ENCODE results near the gene DIP2B.
A peak's percentile ranks its signal among the peaks of the same experiment; 100 is the strongest.

The DIP2B gene

DNA sequence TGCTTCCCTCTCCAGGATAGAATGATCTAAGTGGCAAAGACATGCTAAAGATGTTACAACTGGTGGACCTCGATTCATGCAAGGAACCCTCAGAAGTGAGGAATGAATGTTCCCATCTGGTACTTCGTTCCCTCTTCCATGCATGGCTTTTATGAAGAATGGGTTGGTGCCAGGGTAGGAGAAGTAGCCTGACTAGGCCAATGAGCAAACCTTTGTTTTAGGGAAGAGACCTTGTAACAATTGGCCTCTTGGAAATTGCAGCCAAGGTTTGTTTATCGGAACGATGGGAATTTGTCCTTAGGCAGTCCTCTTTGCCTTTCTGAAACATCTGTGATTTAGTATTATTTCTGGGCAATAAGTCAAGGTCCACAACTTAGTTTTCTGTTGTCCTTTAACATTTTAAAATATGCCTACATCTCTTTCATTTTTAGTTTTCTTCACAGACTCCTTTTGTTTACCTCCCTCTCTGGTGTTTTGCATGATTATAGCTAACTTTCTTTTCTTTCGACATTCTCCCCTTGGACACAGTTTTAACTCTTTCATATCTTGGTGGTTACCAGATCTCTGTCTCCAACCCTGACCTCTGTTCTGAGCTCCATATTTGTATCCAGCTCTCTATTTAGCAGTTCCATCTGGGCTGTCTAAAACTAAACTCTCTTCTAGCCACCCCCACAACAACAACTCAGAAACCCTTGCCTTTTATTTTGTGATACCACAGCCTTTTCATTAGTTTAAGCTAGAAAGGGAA is 70.0 kb downstream of the DIP2B start:
- DNase-seq (ENCODE audit: low read depth in 1 of 2, low spot score in 1 of 2): no peak

DNA sequence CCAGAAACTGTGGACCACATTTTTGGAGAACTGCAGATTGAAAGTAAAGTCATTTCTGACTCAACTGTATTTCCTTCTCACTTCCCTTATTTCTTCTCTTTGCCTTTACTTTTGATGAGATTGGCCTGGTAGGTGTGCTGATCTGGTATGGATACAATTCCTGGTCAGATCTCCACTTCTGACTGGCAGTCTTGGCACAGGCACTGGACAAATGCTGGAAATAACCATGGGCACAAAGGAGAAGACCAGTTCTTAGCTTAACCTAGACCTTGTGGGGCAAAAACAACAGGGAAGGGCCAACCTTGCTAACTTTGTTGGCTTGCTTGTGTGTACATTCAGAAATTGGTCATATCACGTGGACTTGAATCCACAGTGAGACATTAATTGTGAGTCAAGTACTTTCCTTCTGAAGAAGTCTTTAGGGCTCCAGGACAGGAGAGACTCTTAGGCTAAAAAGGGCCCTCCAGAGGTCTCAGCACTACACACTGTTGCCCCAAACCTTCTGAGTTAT is 75.0 kb downstream of the DIP2B start:
- DNase-seq (ENCODE audit: low read depth in 1 of 2, low spot score in 1 of 2): no peak

DNA sequence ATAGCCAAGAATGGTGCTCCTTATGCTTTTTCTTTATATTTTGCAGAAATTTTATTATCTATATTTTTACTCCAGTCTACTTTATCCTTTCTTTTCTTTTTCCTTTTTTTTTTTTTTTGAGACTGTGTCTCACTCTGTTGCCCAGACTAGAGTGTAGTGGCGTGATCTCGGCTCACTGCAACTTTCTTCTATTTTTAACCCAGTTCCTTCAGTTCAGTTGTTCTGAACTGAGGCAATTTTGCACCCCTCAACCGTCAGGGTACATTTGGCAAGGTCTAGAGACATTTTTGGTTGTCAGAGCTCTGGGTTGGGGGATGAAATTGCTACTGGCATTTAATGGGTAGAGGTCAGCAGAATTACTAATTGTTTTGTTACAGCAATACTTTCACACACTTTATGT is 75.7 kb downstream of the DIP2B start:
- no peak for DNase-seq (ENCODE audit: low read depth in 1 of 2, low spot score in 1 of 2)

DNA sequence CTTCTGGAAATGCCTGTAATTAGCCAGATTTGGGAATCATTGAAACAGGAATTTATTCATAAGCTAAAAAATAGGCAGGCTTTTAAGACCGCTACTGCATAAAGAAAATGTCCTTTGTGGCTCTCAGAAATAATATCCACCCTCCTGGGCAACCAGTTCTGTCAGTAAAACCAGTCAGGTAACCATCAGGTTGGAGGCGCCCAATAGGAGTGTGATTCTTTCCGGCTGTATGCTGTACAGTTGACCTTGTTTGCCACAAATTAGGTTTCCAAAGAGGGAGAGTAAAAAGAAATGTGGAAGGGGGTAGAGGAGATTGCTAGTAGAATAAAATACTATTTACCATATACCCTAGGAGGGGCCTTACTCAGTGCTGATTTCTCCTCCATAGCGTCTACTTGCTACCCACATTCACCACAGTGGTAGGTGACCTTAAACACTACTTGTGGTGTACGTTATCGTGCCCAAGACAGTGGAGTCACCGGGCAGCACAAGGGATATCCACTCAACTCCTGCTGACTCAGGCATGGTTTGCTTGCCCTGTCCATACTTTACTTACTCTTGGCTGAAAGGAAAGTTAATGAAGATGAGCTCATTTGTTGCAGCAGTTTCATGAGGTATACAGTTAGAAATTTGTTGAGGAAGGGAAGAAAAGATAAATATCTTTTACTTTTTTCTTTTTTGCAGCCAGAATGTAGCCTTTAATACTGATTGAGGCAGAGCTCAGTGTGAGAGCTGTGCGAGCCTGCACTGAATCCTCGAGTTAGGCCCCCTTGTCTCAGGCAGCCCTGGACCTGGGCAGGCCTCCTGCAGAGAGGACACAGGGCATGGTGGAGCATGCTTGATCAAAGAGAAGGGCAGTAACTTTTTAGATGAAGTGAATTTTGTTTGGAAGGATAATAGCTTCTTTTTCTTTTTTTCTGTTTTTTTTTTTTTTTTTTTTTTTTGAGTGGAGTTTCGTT is 76.7 kb downstream of the DIP2B start:
- DNase-seq (ENCODE audit: low read depth in 1 of 2, low spot score in 1 of 2): no peak

DNA sequence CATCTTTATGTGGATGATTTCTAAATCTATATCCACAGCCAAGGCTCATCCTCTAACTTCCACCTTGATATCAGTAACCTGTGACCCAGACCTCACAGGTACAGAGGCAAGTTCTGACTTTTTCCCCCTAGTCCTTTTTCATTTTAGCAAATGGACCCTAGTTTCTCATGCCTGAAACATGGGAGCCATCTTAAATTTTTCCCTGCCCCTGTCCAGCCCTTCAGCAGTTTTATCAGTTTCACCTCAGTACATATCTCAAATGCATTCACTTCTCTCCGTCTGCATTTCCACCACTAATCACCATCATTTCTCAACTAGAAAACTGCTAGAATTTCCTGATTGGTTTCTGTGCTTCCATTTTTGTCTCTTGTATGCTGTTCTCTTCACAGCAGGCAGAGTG is 79.3 kb downstream of the DIP2B start:
- no peak for DNase-seq (ENCODE audit: low read depth in 1 of 2, low spot score in 1 of 2)

DNA sequence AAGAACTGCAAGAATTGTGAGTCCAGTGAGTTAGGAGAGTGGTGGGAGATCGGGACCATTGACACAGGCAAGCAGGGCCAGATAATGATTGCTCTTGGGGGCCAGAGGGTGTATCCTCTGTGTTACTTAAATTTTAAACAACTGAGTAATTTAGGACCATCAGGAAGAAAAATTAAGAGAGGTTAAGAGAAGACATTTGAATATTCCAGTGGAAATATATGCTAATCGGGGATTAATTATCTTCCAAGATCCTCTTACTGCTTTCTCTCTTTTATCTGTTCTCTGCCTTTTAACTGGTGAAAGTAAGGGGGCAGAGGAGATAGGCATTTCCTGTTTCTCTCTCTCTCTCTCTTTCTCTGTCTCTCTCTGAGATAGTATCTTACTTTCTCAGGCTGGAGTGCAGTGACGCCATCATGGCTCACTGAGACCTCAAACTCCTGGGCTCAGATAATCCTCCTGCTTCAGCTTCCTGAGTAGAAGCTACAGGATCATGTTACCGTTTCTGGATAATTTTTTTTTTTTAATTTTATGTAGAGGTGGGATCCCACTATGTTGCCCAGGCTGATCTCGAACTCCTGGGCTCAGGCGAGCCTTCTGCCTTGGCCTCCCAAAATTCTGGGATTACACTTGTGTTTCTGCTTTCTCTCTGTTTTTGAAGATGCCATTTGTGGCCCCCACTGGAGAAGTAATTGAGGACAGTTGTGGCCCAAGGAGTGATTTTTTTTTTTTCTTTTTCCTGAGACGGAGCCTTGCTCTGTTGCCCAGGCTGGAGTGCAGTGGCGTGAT is 85.1 kb downstream of the DIP2B start:
- no peak for DNase-seq (ENCODE audit: low read depth in 1 of 2, low spot score in 1 of 2)

DNA sequence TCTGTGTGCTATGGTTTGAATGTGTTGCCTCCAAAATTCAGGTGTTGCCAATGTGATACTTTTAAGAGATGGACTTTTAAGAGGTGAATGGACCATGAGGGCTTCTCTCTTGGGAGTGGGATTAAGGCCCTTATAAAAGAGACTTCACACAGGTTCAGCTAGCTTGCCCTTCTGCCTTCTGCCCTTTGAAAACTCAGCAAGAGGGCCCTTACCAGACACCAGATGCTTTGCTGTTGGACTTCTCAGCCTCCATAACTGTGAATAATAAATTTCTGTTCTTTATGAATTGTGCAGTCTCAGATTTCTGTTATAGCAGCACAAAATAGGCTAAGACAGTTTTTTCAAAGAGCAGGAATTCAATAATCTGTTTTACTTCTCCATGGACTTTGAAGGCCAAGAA is 86.1 kb downstream of the DIP2B start:
- no peak for DNase-seq (ENCODE audit: low read depth in 1 of 2, low spot score in 1 of 2)

DNA sequence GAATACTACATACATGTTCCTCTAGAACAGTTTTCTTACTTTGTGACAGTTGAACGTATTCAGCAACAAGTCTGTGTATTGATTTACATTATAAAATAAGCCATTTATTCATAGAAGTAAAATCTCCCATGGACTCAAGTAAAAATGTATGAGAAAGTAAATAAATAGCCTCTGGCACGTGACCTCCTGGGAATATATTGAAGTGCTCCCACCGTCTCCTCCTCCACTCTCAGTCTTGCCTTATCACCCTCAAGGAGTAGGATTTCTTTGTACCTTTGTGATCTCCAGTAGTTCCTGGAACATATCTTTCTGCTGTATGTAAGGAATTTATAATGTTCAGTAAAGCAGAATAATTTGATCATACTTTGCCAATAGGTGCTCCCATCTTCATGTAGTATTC is 90.9 kb downstream of the DIP2B start:
- DNase-seq (ENCODE audit: low read depth in 1 of 2, low spot score in 1 of 2): no peak

DNA sequence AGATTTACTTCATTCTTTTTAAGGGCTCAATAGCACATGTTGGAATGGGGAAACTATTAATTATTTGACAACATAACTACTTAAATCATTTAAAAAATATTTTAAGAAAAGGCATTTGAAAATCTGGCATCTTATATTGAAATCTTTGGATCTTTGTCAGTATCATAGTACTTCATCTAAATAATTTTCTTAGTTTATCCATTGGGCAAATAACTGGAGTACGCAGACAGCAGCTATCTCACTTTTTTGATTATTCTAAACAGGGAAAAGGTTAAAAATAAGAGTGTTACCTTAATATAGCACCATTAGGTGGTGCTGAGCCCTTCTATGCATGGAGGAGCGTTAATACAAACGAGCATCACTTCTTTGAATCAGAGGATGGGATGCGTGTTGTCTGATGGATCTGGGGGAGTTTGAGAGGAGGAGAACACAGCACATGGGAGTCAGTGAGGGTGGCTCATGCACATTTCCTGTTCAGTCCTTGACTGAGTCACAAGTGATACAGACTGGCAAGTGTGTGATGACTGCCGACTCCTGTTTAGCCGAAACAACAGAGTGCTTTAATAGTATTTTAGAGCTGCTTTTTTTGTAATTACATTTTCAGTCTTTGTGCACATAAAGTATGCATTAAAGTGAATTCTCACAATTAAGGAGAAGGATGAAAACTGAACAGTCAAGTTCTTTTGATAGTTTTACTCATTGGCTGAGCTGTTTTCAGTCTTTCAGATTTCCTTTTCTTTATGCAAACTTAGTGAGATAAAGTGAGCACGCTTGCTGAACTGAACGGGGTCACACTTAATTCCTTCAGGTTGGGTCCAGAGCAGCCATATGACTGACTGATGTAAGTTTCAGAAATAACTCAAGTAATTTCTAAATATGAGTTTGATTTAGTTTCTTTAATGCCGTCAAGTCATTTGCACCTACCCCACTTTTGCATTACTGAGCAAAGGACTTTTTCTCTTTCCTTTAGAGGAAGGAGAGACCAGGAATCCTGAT is 92.7 kb downstream of the DIP2B start:
- DNase-seq (ENCODE audit: low read depth in 1 of 2, low spot score in 1 of 2): peak; percentile 5 to 23

DNA sequence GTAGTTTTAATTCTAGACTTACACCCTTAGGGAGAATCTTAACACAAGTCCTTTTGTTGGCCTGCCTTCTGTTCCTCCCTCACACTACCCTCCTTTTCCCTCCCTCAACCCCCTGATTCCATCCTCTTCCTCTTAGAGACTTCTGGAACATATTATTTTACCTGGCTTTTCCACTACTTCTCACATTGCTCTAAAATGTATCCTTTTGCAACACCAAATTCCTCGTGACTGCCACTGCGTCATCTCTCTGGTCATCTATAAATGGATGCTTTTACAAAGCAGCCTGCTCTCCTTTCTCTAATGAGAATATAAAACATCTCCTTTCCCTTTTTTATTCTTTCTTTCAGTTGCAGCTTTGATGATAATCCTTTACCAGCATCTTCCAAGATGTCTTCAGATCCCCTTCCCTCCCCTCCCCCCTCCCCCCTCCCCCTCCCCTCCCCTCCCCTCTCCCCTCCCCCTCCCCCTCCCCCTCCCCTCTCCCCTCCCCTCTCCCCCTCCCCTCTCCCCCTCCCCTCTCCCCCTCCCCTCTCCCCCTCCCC is 93.6 kb downstream of the DIP2B start:
- no peak for DNase-seq (ENCODE audit: low read depth in 1 of 2, low spot score in 1 of 2)

DNA sequence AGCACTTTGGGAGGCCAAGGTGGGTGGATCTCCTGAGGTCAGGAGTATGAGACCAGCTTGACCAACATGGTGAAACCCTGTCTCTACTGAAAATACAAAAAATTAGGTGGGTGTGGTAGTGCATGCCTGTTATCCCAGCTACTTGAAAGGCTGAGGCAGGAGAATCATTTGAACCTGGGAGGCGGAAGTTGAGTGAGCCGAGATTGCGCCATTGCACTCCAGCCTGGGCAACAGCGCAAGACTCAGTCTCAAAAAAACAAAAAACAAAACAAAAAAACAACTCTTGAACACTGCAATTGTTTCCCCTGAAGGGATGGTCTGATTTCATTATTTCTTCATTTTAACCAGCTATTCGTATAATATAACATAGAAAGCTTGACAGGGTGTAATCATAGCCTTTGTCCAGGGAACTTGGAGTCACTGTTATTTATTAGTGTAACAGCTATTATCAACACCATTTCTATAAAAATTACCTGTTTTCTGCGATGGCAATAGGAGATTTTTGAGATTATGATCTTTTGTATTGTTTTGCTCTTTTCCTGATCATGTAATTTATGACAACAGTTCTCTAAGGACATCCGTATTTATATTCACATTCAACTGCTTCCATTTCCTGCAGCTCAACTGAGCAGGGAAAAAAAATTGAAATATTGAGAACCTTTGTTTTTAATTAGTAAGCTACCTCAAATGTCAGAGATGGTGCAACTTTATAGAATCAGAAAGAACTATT is 94.7 kb downstream of the DIP2B start:
- no peak for DNase-seq (ENCODE audit: low read depth in 1 of 2, low spot score in 1 of 2)

DNA sequence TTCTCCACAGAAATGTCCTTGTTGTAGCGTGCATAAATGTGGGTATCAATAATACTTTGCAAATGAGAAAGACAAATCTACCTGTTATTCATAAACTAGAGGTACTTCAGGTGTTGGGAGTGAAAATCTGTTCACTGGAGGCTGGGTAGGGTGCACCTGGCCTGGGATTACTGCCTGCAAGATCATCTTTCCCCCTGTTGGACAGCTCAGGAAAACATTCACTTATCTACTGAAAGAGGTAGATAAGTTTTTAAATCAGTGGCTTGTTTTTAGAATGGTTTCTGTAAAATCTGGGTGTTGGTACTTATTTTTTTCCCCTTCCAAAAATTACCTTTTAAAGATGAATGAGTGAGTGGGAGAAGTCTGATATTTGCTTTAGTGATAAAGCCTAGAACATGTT is 95.6 kb downstream of the DIP2B start:
- no peak for DNase-seq (ENCODE audit: low read depth in 1 of 2, low spot score in 1 of 2)

DNA sequence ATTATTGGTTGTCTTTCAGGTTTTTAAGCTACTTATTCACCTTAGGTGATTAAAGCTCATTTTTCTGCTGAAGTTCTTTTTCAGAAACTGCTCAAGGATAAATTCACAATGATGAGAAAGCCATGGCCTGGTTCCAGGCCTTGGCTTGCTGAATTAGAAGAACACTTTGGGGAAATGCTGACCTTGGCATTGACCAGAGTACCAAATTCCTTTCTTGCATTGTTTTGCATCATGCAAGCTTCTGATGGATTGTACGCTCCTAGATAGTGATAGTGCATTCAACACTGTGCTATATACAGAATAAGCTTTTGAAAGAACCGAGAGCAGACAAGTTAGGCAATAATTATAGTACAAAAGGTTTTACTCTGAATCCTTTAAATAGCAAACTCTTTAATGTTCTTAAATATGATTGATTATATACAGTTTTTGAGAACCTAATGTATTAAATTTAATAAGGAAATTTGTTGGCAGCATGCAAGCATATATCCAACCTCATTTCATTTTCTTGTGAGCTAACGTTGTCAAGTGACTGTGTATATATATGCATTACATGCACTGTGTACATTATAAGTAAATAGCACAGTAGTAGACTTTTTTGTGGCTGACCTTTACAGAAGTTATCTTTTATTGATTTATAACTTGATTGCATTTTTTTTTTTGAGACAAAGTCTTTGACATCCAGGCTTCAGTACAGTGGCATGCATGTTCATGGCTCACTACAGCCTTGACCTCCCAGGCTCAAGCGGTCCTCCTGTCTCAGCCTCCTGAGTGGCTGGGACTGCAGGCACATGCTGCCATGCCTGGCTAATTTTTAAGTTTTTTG is 99.2 kb downstream of the DIP2B start:
- no peak for DNase-seq (ENCODE audit: low read depth in 1 of 2, low spot score in 1 of 2)

DNA sequence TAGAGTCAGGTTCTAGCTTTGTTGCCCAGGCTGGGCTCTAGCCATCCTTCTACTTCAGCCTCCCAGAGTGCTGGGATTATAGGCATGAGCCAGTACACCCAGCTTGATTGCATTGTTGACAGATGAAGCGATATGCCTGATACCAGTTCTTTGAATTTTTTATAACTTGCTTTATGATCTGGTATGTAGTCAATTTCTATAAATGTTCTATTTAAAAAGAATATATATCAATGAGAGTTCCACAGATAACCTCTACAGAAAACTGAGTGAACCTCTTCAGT is 99.8 kb downstream of the DIP2B start:
- no peak for DNase-seq (ENCODE audit: low read depth in 1 of 2, low spot score in 1 of 2)

DNA sequence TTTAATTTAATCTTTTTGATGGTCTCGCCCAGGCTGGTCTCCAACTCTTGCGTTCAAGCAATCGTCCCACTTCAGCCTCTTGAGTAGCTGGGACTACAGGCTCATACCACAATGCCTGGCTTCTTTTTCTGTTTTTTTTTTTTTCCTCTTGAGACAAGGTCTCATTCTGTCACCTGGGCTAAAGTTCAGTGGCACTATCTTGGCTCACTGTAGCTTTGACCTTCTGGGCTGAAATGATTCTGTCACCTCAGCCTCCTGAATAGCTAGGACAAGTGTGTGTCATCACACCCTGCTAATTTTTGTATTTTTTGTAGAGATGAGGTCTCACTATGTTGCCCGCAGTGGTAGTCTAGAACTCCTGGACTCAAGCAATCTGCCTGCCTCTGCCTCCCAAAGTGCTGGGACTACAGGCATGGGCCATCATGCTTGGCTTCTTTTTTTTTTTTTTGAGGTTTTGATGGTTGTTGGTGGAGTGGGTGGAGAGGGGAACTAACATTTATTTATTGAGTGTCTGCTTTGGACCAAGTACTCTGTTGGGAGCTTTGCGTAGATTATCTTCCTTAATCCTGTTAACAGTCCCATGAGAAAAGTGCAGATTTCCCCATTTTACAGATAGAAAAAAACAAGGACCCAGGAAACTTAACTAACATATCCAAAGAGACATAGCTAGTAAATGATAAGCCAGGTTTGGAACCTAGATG is 102.0 kb downstream of the DIP2B start:
- DNase-seq (ENCODE audit: low read depth in 1 of 2, low spot score in 1 of 2): no peak

DNA sequence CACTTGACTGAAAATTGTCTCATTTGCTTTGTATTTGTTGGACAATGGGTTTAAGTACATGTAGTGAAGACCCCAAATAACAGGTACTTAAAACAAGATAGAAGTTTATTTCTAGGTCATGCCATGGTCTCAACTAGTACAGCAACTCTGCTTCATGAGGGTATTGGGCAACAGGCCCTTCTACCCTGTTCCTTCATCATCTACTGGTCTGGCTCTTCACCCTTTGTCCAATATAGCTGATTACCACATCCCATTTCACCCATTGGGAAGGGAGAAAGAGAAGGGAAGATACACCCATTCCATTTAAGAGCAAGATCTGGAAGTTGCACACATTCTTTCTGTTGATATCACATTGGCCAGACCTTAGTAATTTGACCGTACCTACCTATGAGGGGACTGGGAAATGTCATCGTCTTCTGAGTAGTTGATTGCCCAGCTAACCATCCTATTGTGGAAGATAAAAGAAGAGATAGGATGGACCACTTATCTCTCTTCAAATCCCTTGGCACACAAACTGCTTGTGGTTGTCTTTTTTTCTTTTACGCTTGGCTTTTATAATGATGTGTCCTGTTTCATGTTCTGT is 104.6 kb downstream of the DIP2B start:
- no peak for DNase-seq (ENCODE audit: low read depth in 1 of 2, low spot score in 1 of 2)

DNA sequence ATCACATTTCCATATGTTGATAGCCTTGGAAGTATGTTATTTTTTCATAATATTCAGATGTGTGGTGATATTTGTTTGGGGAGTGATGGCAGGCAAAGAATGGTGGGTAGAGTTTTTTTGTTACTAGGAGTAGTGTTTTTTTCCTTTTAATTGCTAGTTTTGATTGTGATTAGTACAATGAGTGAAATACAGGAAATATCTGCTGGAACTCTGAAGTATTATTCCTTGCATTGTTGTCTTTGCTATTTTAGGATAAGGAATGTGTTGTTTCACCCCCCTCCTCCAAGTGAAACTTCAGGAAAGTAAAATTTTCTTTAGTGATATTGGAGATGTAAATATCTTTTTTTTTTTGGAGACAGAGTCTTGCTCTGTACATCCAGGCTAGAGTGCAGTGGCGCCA is 105.4 kb downstream of the DIP2B start:
- no peak for DNase-seq (ENCODE audit: low read depth in 1 of 2, low spot score in 1 of 2)

Measured in activated T-helper 1 cell treated with anti-CD3 and anti-CD28 coated beads, Interleukin-2, amount 50 U/mL, for 16 hours (primary cell).